Osteocyte (in vitro differentiated cells): ENCODE results near the gene KRTAP10-6. TPM values are rescaled to one million over a fixed set of nuclear protein-coding genes. Genes with fewer than 3 reads are reported as not detected.
"Not testable (repeated sequence)": the region's sequence is repeated elsewhere in the genome, so short reads cannot be mapped to it uniquely, and the experiment has no call there.

Experiments used
- DNase-seq: peaks from one replicate; pipeline ENCODE4 v3.0.0; 2021; ENCODE audit warnings: mixed read lengths; ENCODE audit not compliant: unreplicated experiment; ENCODE audit errors: extremely low spot score
- H3K27ac Mint-ChIP-seq: one replicate; pipeline ENCODE4 v1.8.0; 2021; ENCODE audit warnings: mild to moderate bottlenecking, mixed read lengths; ENCODE audit not compliant: unreplicated experiment
- H3K27me3 Mint-ChIP-seq: one replicate; pipeline ENCODE4 v1.8.0; 2021; ENCODE audit warnings: mixed read lengths; ENCODE audit not compliant: unreplicated experiment
- H3K36me3 Mint-ChIP-seq: one replicate; pipeline ENCODE4 v1.8.0; 2021; ENCODE audit warnings: mixed read lengths; ENCODE audit not compliant: unreplicated experiment
- H3K4me1 Mint-ChIP-seq: one replicate; pipeline ENCODE4 v1.8.0; 2021; ENCODE audit warnings: mixed read lengths; ENCODE audit not compliant: unreplicated experiment
- H3K4me3 Mint-ChIP-seq: one replicate; pipeline ENCODE4 v1.8.0; 2021; ENCODE audit warnings: mild to moderate bottlenecking, moderate library complexity, mixed read lengths; ENCODE audit not compliant: unreplicated experiment
- H3K9me3 Mint-ChIP-seq: one replicate; pipeline ENCODE4 v1.8.0; 2021; ENCODE audit warnings: mixed read lengths; ENCODE audit not compliant: unreplicated experiment
- total RNA-seq: library from RNA; stranded (reverse); gene quantifications from 2 replicates; pipeline ENCODE4 v1.2.1, GENCODE V29; 2021
- TF ChIP-seq, protein P1 (sequence below): fragments of 200-600 bp; sonication (generic); IDR thresholded peaks from 2 replicates; pipeline ENCODE4 v1.5.0; 2021; ENCODE audit warnings: antibody characterized with exemption, mild to moderate bottlenecking, moderate library complexity

Gene KRTAP10-6
- total RNA-seq, 1 donor from 2014 or later, result not detected

DNA sequence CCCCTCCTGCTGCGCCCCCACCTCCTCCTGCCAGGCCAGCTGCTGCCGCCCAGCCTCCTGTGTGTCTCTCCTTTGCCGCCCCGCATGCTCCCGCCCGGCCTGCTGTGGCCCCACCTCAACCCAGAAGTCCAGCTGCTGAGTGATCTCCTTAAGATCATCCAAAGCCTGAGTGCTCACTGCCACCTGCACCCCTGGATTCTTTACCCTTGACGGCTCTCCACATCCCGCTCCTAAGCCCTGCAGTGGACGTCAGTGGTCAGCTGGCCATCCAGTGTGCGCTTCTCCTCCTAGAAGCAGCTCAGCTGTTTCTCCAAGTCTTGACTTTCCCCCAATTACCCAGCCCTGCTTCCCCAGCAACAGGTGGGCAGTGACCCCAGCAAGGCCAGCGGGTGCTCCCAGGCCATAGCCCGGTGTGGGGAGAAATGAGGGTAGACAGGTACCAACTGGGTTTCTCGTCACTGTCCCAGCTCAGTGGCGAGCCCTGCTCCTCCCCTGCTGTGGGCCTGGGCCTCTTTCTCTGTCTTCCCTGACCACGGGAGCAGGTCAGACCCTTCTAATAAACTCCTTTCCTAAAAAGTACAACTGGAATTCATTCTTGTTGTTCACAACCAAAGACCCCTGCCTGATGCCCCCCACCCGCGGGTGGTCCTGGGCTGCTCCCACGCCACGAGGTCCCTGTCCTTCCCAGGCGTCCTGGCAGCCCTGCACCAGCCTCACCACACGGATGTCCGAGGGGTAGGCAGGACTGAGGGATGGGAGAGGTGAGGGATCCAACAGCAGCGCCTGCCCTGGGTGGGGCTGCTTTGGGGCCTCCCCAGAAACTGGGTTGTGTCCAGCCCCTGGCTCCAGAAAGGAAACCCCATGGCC, 9.5 kb upstream of the KRTAP10-6 start:
- peak; percentile 82 for DNase-seq
- H3K27ac Mint-ChIP-seq, result no peak overlapping the region
- no peaks in the 10 kb centered on the region for H3K4me1 Mint-ChIP-seq
- no peaks in the 10 kb centered on the region for H3K36me3 Mint-ChIP-seq
- peaks cover 5% of the 10 kb centered on the region for H3K9me3 Mint-ChIP-seq
- H3K27me3 Mint-ChIP-seq, result peaks cover 41% of the 10 kb centered on the region
- TF ChIP-seq, protein P1, sequence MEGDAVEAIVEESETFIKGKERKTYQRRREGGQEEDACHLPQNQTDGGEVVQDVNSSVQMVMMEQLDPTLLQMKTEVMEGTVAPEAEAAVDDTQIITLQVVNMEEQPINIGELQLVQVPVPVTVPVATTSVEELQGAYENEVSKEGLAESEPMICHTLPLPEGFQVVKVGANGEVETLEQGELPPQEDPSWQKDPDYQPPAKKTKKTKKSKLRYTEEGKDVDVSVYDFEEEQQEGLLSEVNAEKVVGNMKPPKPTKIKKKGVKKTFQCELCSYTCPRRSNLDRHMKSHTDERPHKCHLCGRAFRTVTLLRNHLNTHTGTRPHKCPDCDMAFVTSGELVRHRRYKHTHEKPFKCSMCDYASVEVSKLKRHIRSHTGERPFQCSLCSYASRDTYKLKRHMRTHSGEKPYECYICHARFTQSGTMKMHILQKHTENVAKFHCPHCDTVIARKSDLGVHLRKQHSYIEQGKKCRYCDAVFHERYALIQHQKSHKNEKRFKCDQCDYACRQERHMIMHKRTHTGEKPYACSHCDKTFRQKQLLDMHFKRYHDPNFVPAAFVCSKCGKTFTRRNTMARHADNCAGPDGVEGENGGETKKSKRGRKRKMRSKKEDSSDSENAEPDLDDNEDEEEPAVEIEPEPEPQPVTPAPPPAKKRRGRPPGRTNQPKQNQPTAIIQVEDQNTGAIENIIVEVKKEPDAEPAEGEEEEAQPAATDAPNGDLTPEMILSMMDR, result no peak
- no peak overlapping the region for H3K4me3 Mint-ChIP-seq

DNA sequence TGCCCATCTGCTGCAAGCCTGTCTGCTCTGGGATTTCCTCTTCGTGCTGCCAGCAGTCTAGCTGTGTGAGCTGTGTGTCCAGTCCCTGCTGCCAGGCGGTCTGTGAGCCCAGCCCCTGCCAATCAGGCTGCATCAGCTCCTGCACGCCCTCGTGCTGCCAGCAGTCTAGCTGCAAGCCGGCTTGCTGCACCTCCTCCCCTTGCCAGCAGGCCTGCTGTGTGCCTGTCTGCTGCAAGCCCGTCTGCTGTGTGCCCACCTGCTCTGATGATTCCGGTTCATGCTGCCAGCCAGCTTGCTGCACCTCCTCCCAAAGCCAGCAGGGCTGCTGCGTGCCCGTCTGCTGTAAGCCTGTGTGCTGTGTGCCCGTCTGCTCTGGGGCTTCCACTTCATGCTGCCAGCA, 8.8 kb upstream of the KRTAP10-6 start:
- H3K36me3 Mint-ChIP-seq, H3K4me3 Mint-ChIP-seq, H3K9me3 Mint-ChIP-seq, H3K27ac Mint-ChIP-seq, H3K4me1 Mint-ChIP-seq: not testable (repeated sequence)
- peaks cover 36% of the 10 kb centered on the region for H3K27me3 Mint-ChIP-seq
- DNase-seq, result peak; percentile 75

DNA sequence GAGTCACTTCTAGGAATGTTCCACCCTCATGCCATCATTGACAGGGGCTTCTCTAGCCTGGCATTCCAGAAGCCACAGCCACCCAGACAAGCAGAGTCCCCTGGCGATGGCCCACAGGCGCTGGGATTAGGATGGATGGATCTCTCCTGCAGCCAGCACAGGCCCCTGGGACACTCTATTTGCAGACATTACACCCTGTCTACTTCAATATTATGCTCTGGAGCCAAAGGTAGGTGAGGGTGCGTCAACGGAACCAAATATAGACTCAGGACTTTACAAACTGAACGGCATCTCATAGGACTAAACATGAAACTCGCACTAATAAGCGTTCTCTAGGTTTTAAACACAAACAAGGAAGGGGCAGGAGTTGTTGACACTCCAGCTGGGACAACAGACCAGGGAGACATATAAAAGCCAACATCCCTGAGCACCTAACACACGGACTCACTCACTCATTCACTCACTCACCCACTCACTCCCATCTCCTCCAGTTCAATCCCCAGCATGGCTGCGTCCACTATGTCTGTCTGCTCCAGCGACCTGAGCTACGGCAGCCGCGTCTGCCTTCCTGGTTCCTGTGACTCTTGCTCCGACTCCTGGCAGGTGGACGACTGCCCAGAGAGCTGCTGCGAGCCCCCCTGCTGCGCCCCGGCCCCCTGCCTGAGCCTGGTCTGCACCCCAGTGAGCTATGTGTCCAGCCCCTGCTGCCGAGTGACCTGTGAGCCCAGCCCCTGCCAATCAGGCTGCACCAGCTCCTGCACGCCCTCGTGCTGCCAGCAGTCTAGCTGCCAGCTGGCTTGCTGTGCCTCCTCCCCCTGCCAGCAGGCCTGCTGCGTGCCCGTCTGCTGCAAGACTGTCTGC, 8.0 kb upstream of the KRTAP10-6 start, which contains the start of gene KRTAP10-7:
KRTAP10-7 (plus strand) TSS at position 480 of the 861 bp plus-strand sequence; CDS start at position 505, 25 bp downstream.
- not testable (repeated sequence) for H3K36me3 Mint-ChIP-seq, H3K27ac Mint-ChIP-seq, H3K4me1 Mint-ChIP-seq, H3K9me3 Mint-ChIP-seq, H3K4me3 Mint-ChIP-seq
- peaks cover 34% of the 10 kb centered on the region for H3K27me3 Mint-ChIP-seq
- DNase-seq, result peak; percentile 63

DNA sequence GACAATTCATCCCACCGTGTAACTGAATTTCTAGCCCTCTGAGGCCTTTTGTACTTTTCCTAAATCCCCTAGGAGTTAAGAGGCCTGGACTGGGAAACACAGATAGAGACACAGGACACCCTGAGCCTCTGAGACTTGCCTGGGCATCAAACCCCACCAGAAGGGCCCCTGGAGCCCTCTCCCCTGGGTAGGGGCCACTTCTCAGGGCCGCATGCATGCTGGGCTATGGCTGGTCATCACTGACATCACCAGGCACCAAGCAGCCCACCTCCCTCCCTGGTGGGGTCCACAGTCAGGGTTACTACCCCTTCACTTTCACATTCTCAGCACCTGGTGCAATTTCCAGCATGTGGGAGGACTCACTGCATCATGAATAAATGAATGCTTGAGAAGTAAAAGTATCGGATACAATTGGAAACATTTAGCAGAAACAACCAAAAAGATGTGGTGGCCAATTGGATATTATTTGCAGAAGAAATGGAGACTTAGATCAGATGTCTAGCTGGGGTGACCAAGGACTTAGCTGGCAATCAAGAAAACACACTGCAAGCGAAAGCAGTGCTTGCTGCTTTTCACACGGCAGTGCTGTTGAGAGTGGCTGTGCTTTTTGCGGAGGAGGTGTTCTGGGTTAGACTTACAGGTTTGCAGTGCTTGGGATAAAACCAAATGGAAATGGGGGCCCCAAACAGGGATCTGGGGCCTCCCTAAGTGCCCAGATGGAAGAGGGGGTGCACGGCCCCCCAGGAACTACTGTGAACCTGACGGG, 7.1 kb upstream of the KRTAP10-6 start:
- TF ChIP-seq, protein P1, result no peak
- H3K4me1 Mint-ChIP-seq, result no peaks in the 10 kb centered on the region
- H3K4me3 Mint-ChIP-seq, result no peak overlapping the region
- DNase-seq, result peak; percentile 66
- H3K9me3 Mint-ChIP-seq, result peaks cover under 1% of the 10 kb centered on the region
- H3K27ac Mint-ChIP-seq, result no peak overlapping the region
- H3K36me3 Mint-ChIP-seq, result no peaks in the 10 kb centered on the region
- peaks cover 30% of the 10 kb centered on the region for H3K27me3 Mint-ChIP-seq

DNA sequence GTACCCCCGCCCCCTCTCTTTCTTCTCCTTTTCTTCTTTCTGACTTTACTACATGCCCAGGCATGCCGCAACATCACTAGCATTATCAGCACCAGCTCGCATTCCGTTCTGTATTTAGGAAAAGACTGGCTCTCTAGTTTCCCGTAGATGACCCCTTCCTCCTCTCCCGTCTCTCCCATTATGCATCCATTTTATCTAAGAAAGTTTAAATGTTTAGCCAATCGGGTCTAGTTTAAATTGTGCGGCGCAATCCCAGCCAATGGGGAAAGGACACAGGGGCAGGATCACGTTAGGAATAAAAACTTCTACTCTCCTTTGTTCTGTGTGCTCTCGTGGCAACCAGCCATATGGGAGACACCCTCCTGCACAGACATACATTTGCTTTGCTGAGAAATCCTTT, 5.8 kb upstream of the KRTAP10-6 start:
- no peak for DNase-seq
- Mint-ChIP-seq H3K9me3 (no peaks in the 10 kb centered on the region), H3K27ac (no peak overlapping the region)

More for the DNA sequence above, 5.8 kb upstream of the KRTAP10-6 start:
- Mint-ChIP-seq H3K36me3 (no peaks in the 10 kb centered on the region), H3K4me1 (peaks cover 3% of the 10 kb centered on the region), H3K27me3 (peaks cover 33% of the 10 kb centered on the region), H3K4me3 (no peak overlapping the region)
- TF ChIP-seq, protein P1, result no peak
